ENCODE measurements around the gene RCL1. TPM values are rescaled to one million over a fixed set of nuclear protein-coding genes. Genes with fewer than 3 reads are reported as not detected.

RCL1 gene
- total RNA-seq, 1 donor from 2014 or later = 23.4 TPM

- no peak for TF ChIP-seq CTCF (conservative IDR thresholded peaks at IDR 0.05; ENCODE audit: low read depth, low read length)
- H3K4me3 ChIP-seq (ENCODE audit: low read depth, low read length) = no peak overlapping the region
- no peak for DNase-seq (ENCODE audit: low read depth)
Observed at GRCh38 chr9:4826417-4827166, 33.8 kb downstream of the RCL1 start.

GRCh38 chr9:4827224-4827623 is 34.5 kb downstream of the RCL1 start:
- no peak for DNase-seq (ENCODE audit: low read depth)
- no peak for TF ChIP-seq CTCF (conservative IDR thresholded peaks at IDR 0.05; ENCODE audit: low read depth, low read length)
- H3K4me3 ChIP-seq (ENCODE audit: low read depth, low read length) = no peak overlapping the region

- DNase-seq (ENCODE audit: low read depth) = no peak
- TF ChIP-seq CTCF (conservative IDR thresholded peaks at IDR 0.05; ENCODE audit: low read depth, low read length) = no peak
- no peak overlapping the region for H3K4me3 ChIP-seq (ENCODE audit: low read depth, low read length)
Observed at GRCh38 chr9:4828761-4829160, 36.0 kb downstream of the RCL1 start.

- H3K4me3 ChIP-seq (ENCODE audit: low read depth, low read length) = no peak overlapping the region
- no peak for TF ChIP-seq CTCF (conservative IDR thresholded peaks at IDR 0.05; ENCODE audit: low read depth, low read length)
- no peak for DNase-seq (ENCODE audit: low read depth)
Observed at GRCh38 chr9:4829969-4830368, 37.2 kb downstream of the RCL1 start.

GRCh38 chr9:4830699-4831098 is 38.0 kb downstream of the RCL1 start:
- no peak for DNase-seq (ENCODE audit: low read depth)
- no peak for TF ChIP-seq CTCF (conservative IDR thresholded peaks at IDR 0.05; ENCODE audit: low read depth, low read length)
- H3K4me3 ChIP-seq (ENCODE audit: low read depth, low read length) = no peak overlapping the region

- no peak overlapping the region for H3K4me3 ChIP-seq (ENCODE audit: low read depth, low read length)
- TF ChIP-seq CTCF (conservative IDR thresholded peaks at IDR 0.05; ENCODE audit: low read depth, low read length) = no peak
- no peak for DNase-seq (ENCODE audit: low read depth)
Observed at GRCh38 chr9:4831119-4831518, 38.4 kb downstream of the RCL1 start.

- DNase-seq (ENCODE audit: low read depth) = no peak
- no peak for TF ChIP-seq CTCF (conservative IDR thresholded peaks at IDR 0.05; ENCODE audit: low read depth, low read length)
- no peak overlapping the region for H3K4me3 ChIP-seq (ENCODE audit: low read depth, low read length)
Observed at GRCh38 chr9:4831944-4832343, 39.2 kb downstream of the RCL1 start.
